ENCODE measurements around the gene DGKG.

DNA sequence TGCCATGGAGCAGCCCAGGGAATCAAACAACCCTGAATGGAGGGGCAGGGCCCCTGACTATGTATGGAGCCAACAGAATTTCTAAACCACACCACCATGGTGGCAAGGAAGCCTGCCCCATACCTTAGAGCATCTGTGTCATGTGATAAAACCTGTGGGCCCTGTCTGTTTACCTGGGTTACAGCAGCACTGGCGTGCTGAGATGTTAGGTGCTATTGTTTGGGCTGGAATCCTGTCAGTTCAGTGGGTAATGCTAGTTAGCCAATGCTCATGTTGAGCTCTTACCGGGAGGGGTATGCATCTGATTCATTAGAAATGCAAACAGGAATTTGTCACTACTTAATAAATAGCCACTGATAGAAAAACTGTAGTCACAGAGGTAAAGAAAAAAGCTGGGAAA is 189.7 kb downstream of the DGKG start:
- TF ChIP-seq EZH2 (IDR thresholded peaks at IDR 0.05; ENCODE audit: borderline replicate concordance, control insufficient read depth, low read depth, low read length) = no peak
- TF ChIP-seq CTCF (IDR thresholded peaks at IDR 0.05 in 2 of 3, conservative IDR thresholded peaks at IDR 0.05 in 1 of 3; ENCODE audit: control insufficient read depth in 2 of 3, extremely low read depth in 1 of 3, insufficient read depth in 1 of 3, low read depth in 3 of 3, low read length in 3 of 3) = no peak
- TF ChIP-seq RCOR1 (conservative IDR thresholded peaks at IDR 0.05; ENCODE audit: low read depth, low read length) = no peak
- TF ChIP-seq JUNB (IDR thresholded peaks at IDR 0.05) = no peak
- no peak for TF ChIP-seq RAD21 (IDR thresholded peaks at IDR 0.05; ENCODE audit: insufficient read depth, low read depth, low read length)
- no peak for TF ChIP-seq TAF1 (IDR thresholded peaks at IDR 0.05; ENCODE audit: borderline replicate concordance, low read depth, low read length)
- TF ChIP-seq ATF2 (IDR thresholded peaks at IDR 0.05; ENCODE audit: low read length) = no peak
